ENCODE data around the gene PLBD1. TPM values are rescaled to one million over a fixed set of nuclear protein-coding genes. Genes with fewer than 3 reads are reported as not detected.

PLBD1 gene
- total RNA-seq, 2 donors from 2014 or later = 4.6 to 14.5 TPM

- H3K4me1 ChIP-seq = no peaks in the 10 kb centered on the region
- WGBS, 2 donors = 91 to 96% methylated on average over 2 of the region's 2 CpGs
- H3K9me3 ChIP-seq = no peaks in the 10 kb centered on the region
- no peak overlapping the region for H3K4me3 ChIP-seq
- no peaks in the 10 kb centered on the region for H3K27me3 ChIP-seq
- no peak for TF ChIP-seq POLR2A (IDR thresholded peaks at IDR 0.05)
- no peak for TF ChIP-seq CTCF (IDR thresholded peaks at IDR 0.05)
- H3K36me3 ChIP-seq (replicated peaks in 1 of 2; ENCODE audit: insufficient read depth in 1 of 2, low read depth in 2 of 2) = peaks cover 0 to 37% of the 10 kb centered on the region in 2 donors
- H3K27ac ChIP-seq = no peak overlapping the region
- intact Hi-C loops (cut with DNase I) = no loop called here
- ATAC-seq (no peak), DNase-seq (no peak)
Observed at GRCh38 chr12:14482886-14483285, 84.8 kb downstream of the PLBD1 start.

- Histone ChIP-seq H3K27me3 (no peaks in the 10 kb centered on the region), H3K4me3 (no peak overlapping the region), H3K4me1 (no peaks in the 10 kb centered on the region), H3K9me3 (no peaks in the 10 kb centered on the region), H3K27ac (no peak overlapping the region), H3K36me3 (replicated peaks in 1 of 2; ENCODE audit: insufficient read depth in 1 of 2, low read depth in 2 of 2) (peaks cover 0 to 37% of the 10 kb centered on the region in 2 donors)
- no peak for TF ChIP-seq CTCF (IDR thresholded peaks at IDR 0.05)
- TF ChIP-seq POLR2A (IDR thresholded peaks at IDR 0.05) = no peak
- DNase-seq = no peak
- no peak for ATAC-seq
- intact Hi-C loops (cut with DNase I) = no loop called here
- 92 to 100% methylated on average over 1 of the region's 1 CpG for WGBS, 2 donors
Observed at GRCh38 chr12:14482361-14482760, 85.3 kb downstream of the PLBD1 start.

- DNase-seq (no peak), ATAC-seq (no peak)
- Histone ChIP-seq H3K27ac (no peak overlapping the region), H3K27me3 (no peaks in the 10 kb centered on the region), H3K36me3 (replicated peaks in 1 of 2; ENCODE audit: insufficient read depth in 1 of 2, low read depth in 2 of 2) (peaks cover 0 to 36% of the 10 kb centered on the region in 2 donors), H3K9me3 (peaks cover 0 to under 1% (median 0%) of the 10 kb centered on the region in 3 donors), H3K4me1 (no peaks in the 10 kb centered on the region), H3K4me3 (no peak overlapping the region)
- intact Hi-C loops (cut with DNase I) = no loop called here
- TF ChIP-seq POLR2A (IDR thresholded peaks at IDR 0.05) (no peak), CTCF (IDR thresholded peaks at IDR 0.05) (no peak)
Observed at GRCh38 chr12:14481201-14481600, 86.5 kb downstream of the PLBD1 start.

- DNase-seq (no peak), ATAC-seq (no peak)
- H3K4me3 ChIP-seq = no peak overlapping the region
- peaks cover 0 to 9% (median 0%) of the 10 kb centered on the region in 3 donors for H3K9me3 ChIP-seq
- WGBS, 2 donors = 93 to 94% methylated on average over 1 of the region's 1 CpG
- TF ChIP-seq POLR2A (IDR thresholded peaks at IDR 0.05) = no peak
- TF ChIP-seq CTCF (IDR thresholded peaks at IDR 0.05) = no peak
- peaks cover 4 to 28% of the 10 kb centered on the region in 2 donors for H3K36me3 ChIP-seq (replicated peaks in 1 of 2; ENCODE audit: insufficient read depth in 1 of 2, low read depth in 2 of 2)
- H3K27me3 ChIP-seq = no peaks in the 10 kb centered on the region
- H3K27ac ChIP-seq = no peak overlapping the region
- no peaks in the 10 kb centered on the region for H3K4me1 ChIP-seq
- intact Hi-C loops (cut with DNase I) = no loop called here
Observed at GRCh38 chr12:14479004-14479403, 88.7 kb downstream of the PLBD1 start.

- no peak for ATAC-seq
- WGBS, 2 donors = 85 to 92% methylated on average over 4 of the region's 4 CpGs
- DNase-seq = no peak
Observed at GRCh38 chr12:14473707-14474287, 93.9 kb downstream of the PLBD1 start.

More at GRCh38 chr12:14473707-14474287, 93.9 kb downstream of the PLBD1 start:
- Histone ChIP-seq H3K4me3 (no peak overlapping the region), H3K27me3 (no peaks in the 10 kb centered on the region), H3K9me3 (peaks cover 0 to 22% (median 0%) of the 10 kb centered on the region in 3 donors), H3K36me3 (replicated peaks in 1 of 2; ENCODE audit: insufficient read depth in 1 of 2, low read depth in 2 of 2) (peaks cover 12 to 14% of the 10 kb centered on the region in 2 donors), H3K4me1 (no peaks in the 10 kb centered on the region), H3K27ac (no peak overlapping the region)
- TF ChIP-seq POLR2A (IDR thresholded peaks at IDR 0.05) (no peak), CTCF (IDR thresholded peaks at IDR 0.05) (no peak)
- intact Hi-C loops (cut with DNase I) = no loop called here

Data from body of pancreas (tissue), 4 donors.